Parathyroid adenoma (tissue), 2 donors: ENCODE measurements around the gene DMD.

Experiments
- H2AFZ ChIP-seq: fragments of 300-600 bp; sonication (generic); one replicate; pipeline ENCODE4 v1.7.0; 2017; ENCODE audit warnings: antibody characterized with exemption, mild to moderate bottlenecking
- H3K27ac ChIP-seq: fragments of 300-600 bp; sonication (generic); one replicate; pipeline ENCODE4 v1.7.0; 2017
- H3K27me3 ChIP-seq: fragments of 300-600 bp; sonication (generic); one replicate; pipeline ENCODE4 v1.7.0; 2017; ENCODE audit warnings: low read length; ENCODE audit not compliant: control insufficient read depth, insufficient read depth
- H3K36me3 ChIP-seq: fragments of 300-600 bp; sonication (generic); one replicate; pipeline ENCODE4 v1.7.0; 2017; ENCODE audit warnings: low read length; ENCODE audit not compliant: control insufficient read depth, insufficient read depth
- H3K4me1 ChIP-seq: fragments of 300-600 bp; sonication (generic); one replicate; pipeline ENCODE4 v1.7.0; 2017; ENCODE audit warnings: control low read depth
- H3K4me2 ChIP-seq: fragments of 300-600 bp; sonication (generic); one replicate; pipeline ENCODE4 v1.7.0; 2017; ENCODE audit warnings: low read length
- H3K4me3 ChIP-seq: fragments of 300-600 bp; sonication (generic); one replicate; pipeline ENCODE4 v1.7.0; 2017; ENCODE audit warnings: low read depth, low read length
- H3K79me2 ChIP-seq: fragments of 300-600 bp; sonication (generic); one replicate; pipeline ENCODE4 v1.7.0; 2017; ENCODE audit warnings: control low read depth
- H3K9ac ChIP-seq: fragments of 300-600 bp; sonication (generic); one replicate; pipeline ENCODE4 v1.7.0; 2017; ENCODE audit warnings: mild to moderate bottlenecking
- H3K9me3 ChIP-seq: fragments of 300-600 bp; sonication (generic); one replicate; pipeline ENCODE4 v1.7.0; 2017; ENCODE audit warnings: low read length; ENCODE audit not compliant: control insufficient read depth
- CTCF ChIP-seq: fragments of 300-600 bp; sonication (generic); IDR thresholded peaks from one replicate; pipeline ENCODE4 v1.7.0; 2017; ENCODE audit warnings: antibody characterized with exemption, mild to moderate bottlenecking
- donor health status: primary hyperparathyroidism.

DMD gene

GRCh38 chrX:33065415-33065814 lies 145.9 kb downstream of the DMD start:
- H3K27me3 ChIP-seq: no peaks in the 10 kb centered on the region
- H3K36me3 ChIP-seq: no peaks in the 10 kb centered on the region
- H3K9me3 ChIP-seq: no peaks in the 10 kb centered on the region
- no peak overlapping the region for H3K4me3 ChIP-seq
- H3K4me2 ChIP-seq: no peak overlapping the region
- no peak overlapping the region for H2AFZ ChIP-seq
- no peak for TF ChIP-seq CTCF
- H3K4me1 ChIP-seq: no peaks in the 10 kb centered on the region
- H3K27ac ChIP-seq: no peak overlapping the region
- H3K79me2 ChIP-seq: no peaks in the 10 kb centered on the region
- no peak overlapping the region for H3K9ac ChIP-seq

- H2AFZ ChIP-seq: no peak overlapping the region
- H3K4me1 ChIP-seq: no peaks in the 10 kb centered on the region
- no peak overlapping the region for H3K4me2 ChIP-seq
- no peak overlapping the region for H3K4me3 ChIP-seq
- H3K27ac ChIP-seq: no peak overlapping the region
- no peak for TF ChIP-seq CTCF
- H3K27me3 ChIP-seq: no peaks in the 10 kb centered on the region
- no peaks in the 10 kb centered on the region for H3K36me3 ChIP-seq
- no peaks in the 10 kb centered on the region for H3K79me2 ChIP-seq
- no peak overlapping the region for H3K9ac ChIP-seq
- no peaks in the 10 kb centered on the region for H3K9me3 ChIP-seq
These were observed 149.3 kb downstream of the DMD start for GRCh38 chrX:33062041-33062440.

GRCh38 chrX:33053001-33053400 lies 158.3 kb downstream of the DMD start:
- Histone ChIP-seq H3K4me2 (no peak overlapping the region), H3K36me3 (no peaks in the 10 kb centered on the region), H2AFZ (no peak overlapping the region), H3K9me3 (no peaks in the 10 kb centered on the region), H3K79me2 (no peaks in the 10 kb centered on the region), H3K4me3 (no peak overlapping the region), H3K27ac (no peak overlapping the region), H3K4me1 (no peaks in the 10 kb centered on the region), H3K9ac (no peak overlapping the region), H3K27me3 (no peaks in the 10 kb centered on the region)
- TF ChIP-seq CTCF: no peak

DNA sequence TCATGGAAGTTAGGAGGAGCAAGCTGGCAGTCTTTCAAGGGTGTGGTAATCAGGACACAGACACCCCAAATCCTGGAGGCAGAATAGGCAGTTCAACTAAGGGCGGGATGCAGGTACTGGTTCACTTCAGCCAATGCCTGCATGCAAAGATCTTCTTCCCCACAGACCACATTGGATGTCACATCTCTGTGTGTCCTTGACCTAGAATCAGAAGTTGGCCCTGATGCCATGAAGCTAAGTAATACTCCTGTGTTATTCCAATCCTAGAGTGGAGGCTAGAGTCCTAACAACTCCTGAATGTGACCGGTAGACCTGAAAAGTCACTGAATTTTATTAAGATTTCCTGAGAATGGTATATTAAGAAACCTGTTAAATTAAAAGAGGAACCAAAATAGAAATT lies 165.5 kb downstream of the DMD start:
- Histone ChIP-seq H3K9ac (no peak overlapping the region), H3K4me1 (no peaks in the 10 kb centered on the region), H3K36me3 (no peaks in the 10 kb centered on the region), H3K9me3 (no peaks in the 10 kb centered on the region), H3K27me3 (no peaks in the 10 kb centered on the region), H2AFZ (no peak overlapping the region), H3K27ac (no peak overlapping the region), H3K4me2 (no peak overlapping the region), H3K4me3 (no peak overlapping the region), H3K79me2 (no peaks in the 10 kb centered on the region)
- TF ChIP-seq CTCF: no peak

DNA sequence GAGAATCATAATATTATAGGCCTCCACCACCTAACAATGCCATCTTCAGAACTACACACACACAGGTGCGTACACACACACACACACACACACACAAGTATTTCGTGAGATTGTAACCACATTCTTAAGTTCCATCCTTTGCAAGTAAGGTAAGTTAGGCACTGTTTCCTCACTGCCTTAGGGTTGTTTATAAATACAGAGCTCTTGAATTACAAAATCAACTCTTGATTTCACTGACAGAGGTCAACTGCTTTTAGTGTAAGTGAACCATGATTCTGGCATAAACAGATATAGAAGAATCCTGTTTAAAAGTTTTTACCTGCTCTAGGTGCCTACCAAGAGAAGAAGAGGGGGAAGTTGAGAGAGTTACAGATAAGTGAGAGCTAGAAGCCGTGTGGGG lies 166.1 kb downstream of the DMD start:
- no peak for TF ChIP-seq CTCF
- Histone ChIP-seq H3K4me2 (no peak overlapping the region), H3K79me2 (no peaks in the 10 kb centered on the region), H3K9ac (no peak overlapping the region), H3K9me3 (no peaks in the 10 kb centered on the region), H3K4me1 (no peaks in the 10 kb centered on the region), H3K27ac (no peak overlapping the region), H3K27me3 (no peaks in the 10 kb centered on the region), H3K4me3 (no peak overlapping the region), H2AFZ (no peak overlapping the region), H3K36me3 (no peaks in the 10 kb centered on the region)
